Pulmonary artery endothelial cell (primary cell): ENCODE data around the gene ZRANB1. TPM values are rescaled to one million over a fixed set of nuclear protein-coding genes. Genes with fewer than 3 reads are reported as not detected.

ENCODE experiments used
- DNase-seq: peaks from one replicate; pipeline ENCODE4 v3.0.0-alpha.2; 2011; ENCODE audit warnings: low read depth, low spot score
- total RNA-seq: library from RNA; depleted of rRNA; stranded (reverse); fragments of >200 nt; gene quantifications from 2 replicates; pipeline ENCODE4 v1.2.3, GENCODE V29; 2014

The ZRANB1 gene
- total RNA-seq, 1 donor from 2014 or later: 24.1 TPM

- DNase-seq: no peak
Measured at GRCh38 chr10:125004571-125005311, 62.8 kb downstream of the ZRANB1 start.

GRCh38 chr10:125005312-125006187 is 63.6 kb downstream of the ZRANB1 start:
- no peak for DNase-seq

- no peak for DNase-seq
Measured at GRCh38 chr10:125006188-125006680, 64.3 kb downstream of the ZRANB1 start.

GRCh38 chr10:125006921-125007426 is 65.1 kb downstream of the ZRANB1 start:
- DNase-seq: no peak

GRCh38 chr10:125007436-125007835 is 65.5 kb downstream of the ZRANB1 start:
- DNase-seq: no peak

GRCh38 chr10:125008689-125009638 is 67.0 kb downstream of the ZRANB1 start:
- no peak for DNase-seq

- DNase-seq: no peak
Measured at GRCh38 chr10:125009661-125010161, 67.8 kb downstream of the ZRANB1 start.

- no peak for DNase-seq
Measured at GRCh38 chr10:125010362-125010761, 68.4 kb downstream of the ZRANB1 start.

- DNase-seq: no peak
Measured at GRCh38 chr10:125011171-125011925, 69.4 kb downstream of the ZRANB1 start.

GRCh38 chr10:125011926-125012705 is 70.2 kb downstream of the ZRANB1 start:
- no peak for DNase-seq

GRCh38 chr10:125012851-125013528 is 71.1 kb downstream of the ZRANB1 start:
- DNase-seq: no peak

GRCh38 chr10:125013529-125013872 is 71.6 kb downstream of the ZRANB1 start:
- no peak for DNase-seq

GRCh38 chr10:125014086-125014830 is 72.3 kb downstream of the ZRANB1 start:
- no peak for DNase-seq

GRCh38 chr10:125014836-125015355 is 73.0 kb downstream of the ZRANB1 start:
- no peak for DNase-seq

- no peak for DNase-seq
Measured at GRCh38 chr10:125015356-125015944, 73.5 kb downstream of the ZRANB1 start.

GRCh38 chr10:125016123-125016522 is 74.2 kb downstream of the ZRANB1 start:
- DNase-seq: no peak

- DNase-seq: no peak
Measured at GRCh38 chr10:125016611-125017202, 74.8 kb downstream of the ZRANB1 start.
